RWPE2 (cell line): ENCODE data around the gene ETV6.
A peak's percentile ranks its signal among the peaks of the same experiment; 100 is the strongest.

Experiments
- ATAC-seq: fragments of 200-7000 bp; cut with Tn5 transposase; 3 replicates; pipeline ENCODE4 v1.9.1; 2021; ENCODE audit warnings: low read depth
- DNase-seq: peaks from one replicate; pipeline ENCODE4 v3.0.0-alpha.2; 2020; ENCODE audit warnings: low spot score
- H3K27ac ChIP-seq: fragments of 450-650 bp; 2 replicates; pipeline ENCODE4 v1.5.1; 2017; ENCODE audit warnings: mild to moderate bottlenecking; ENCODE audit not compliant: poor library complexity, severe bottlenecking
- H3K27me3 ChIP-seq: fragments of 250-450 bp; sonication (Bioruptor Pico); 2 replicates; pipeline ENCODE4 v1.5.1; 2021; ENCODE audit warnings: mild to moderate bottlenecking, moderate library complexity; ENCODE audit not compliant: insufficient read depth, poor library complexity, severe bottlenecking
- H3K36me3 ChIP-seq: fragments of 250-450 bp; sonication (Bioruptor Pico); 2 replicates; pipeline ENCODE4 v1.5.1; 2020; ENCODE audit warnings: low read depth, mild to moderate bottlenecking, moderate library complexity
- H3K4me1 ChIP-seq: fragments of 250-450 bp; sonication (Bioruptor Pico); 2 replicates; pipeline ENCODE4 v1.5.1; 2021; ENCODE audit warnings: mild to moderate bottlenecking, moderate library complexity; ENCODE audit not compliant: insufficient read depth, poor library complexity, severe bottlenecking
- H3K4me3 ChIP-seq: fragments of 250-450 bp; sonication (Bioruptor Pico); 2 replicates; pipeline ENCODE4 v1.5.1; 2021; ENCODE audit warnings: mild to moderate bottlenecking, moderate library complexity; ENCODE audit not compliant: severe bottlenecking
- H3K9me3 ChIP-seq: fragments of 250-450 bp; sonication (Bioruptor Pico); 2 replicates; pipeline ENCODE4 v1.5.1; 2021; ENCODE audit warnings: mild to moderate bottlenecking, moderate library complexity; ENCODE audit not compliant: severe bottlenecking
- TF ChIP-seq, protein P1 (sequence below): fragments of 450-650 bp; IDR thresholded peaks from one replicate; pipeline ENCODE4 v1.5.1; 2017; ENCODE audit warnings: mild to moderate bottlenecking, moderate library complexity; ENCODE audit not compliant: poor library complexity, severe bottlenecking

The ETV6 gene

DNA sequence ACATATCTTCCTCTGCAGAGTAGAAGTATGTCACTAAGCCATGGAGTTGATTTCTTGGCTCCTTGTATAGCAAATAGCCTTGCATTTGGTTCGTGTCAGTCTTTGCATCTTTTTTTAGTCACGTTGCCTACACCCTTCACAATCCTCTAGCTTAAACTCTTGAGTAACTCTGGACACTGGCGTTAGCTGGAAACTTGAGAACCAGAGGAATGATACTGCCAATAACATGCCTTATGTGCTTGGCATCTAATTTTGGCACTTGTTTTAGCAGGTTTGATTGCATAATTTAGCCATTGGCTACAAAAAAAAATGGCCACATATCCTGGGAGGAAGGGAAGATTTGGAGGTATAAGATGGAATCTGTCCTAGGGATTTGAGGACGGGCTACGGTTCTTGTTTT, 136.2 kb downstream of the ETV6 start:
- H3K4me3 ChIP-seq, result no peak overlapping the region
- peak; percentile 78 for ATAC-seq
- no peaks in the 10 kb centered on the region for H3K9me3 ChIP-seq
- H3K4me1 ChIP-seq, result peaks cover 6% of the 10 kb centered on the region
- no peaks in the 10 kb centered on the region for H3K27me3 ChIP-seq
- TF ChIP-seq, protein P1, sequence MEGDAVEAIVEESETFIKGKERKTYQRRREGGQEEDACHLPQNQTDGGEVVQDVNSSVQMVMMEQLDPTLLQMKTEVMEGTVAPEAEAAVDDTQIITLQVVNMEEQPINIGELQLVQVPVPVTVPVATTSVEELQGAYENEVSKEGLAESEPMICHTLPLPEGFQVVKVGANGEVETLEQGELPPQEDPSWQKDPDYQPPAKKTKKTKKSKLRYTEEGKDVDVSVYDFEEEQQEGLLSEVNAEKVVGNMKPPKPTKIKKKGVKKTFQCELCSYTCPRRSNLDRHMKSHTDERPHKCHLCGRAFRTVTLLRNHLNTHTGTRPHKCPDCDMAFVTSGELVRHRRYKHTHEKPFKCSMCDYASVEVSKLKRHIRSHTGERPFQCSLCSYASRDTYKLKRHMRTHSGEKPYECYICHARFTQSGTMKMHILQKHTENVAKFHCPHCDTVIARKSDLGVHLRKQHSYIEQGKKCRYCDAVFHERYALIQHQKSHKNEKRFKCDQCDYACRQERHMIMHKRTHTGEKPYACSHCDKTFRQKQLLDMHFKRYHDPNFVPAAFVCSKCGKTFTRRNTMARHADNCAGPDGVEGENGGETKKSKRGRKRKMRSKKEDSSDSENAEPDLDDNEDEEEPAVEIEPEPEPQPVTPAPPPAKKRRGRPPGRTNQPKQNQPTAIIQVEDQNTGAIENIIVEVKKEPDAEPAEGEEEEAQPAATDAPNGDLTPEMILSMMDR, result no peak
- H3K36me3 ChIP-seq, result no peaks in the 10 kb centered on the region
- no peak overlapping the region for H3K27ac ChIP-seq
- no peak for DNase-seq

GRCh38 chr12:11786638-11787365, 137.3 kb downstream of the ETV6 start:
- Histone ChIP-seq H3K27ac (no peak overlapping the region), H3K36me3 (no peaks in the 10 kb centered on the region), H3K27me3 (no peaks in the 10 kb centered on the region), H3K9me3 (no peaks in the 10 kb centered on the region), H3K4me3 (no peak overlapping the region), H3K4me1 (peaks cover 6% of the 10 kb centered on the region)
- DNase-seq (no peak), ATAC-seq (no peak)
- TF ChIP-seq, protein P1, result no peak

DNA sequence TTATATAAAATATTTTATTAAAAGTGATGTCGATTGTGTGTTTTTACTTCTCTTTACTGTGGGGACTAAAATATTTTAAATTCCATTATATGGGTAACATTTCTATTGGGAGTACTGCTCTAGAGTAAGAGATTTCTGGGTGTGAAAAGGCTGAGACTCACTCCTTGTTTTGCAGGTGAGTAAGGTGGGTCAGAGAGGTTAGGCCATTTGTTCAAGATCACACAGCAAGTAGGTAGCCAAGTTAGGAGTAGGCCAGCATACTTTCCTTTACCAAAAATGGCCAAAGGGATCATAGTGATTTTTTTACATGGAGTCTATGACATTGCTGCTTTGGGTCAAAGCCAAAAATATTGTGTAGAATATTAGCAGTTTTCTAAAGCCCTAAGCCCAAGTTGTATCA, 138.0 kb downstream of the ETV6 start:
- H3K4me3 ChIP-seq, result no peak overlapping the region
- H3K27ac ChIP-seq, result no peak overlapping the region
- H3K27me3 ChIP-seq, result no peaks in the 10 kb centered on the region
- H3K9me3 ChIP-seq, result no peaks in the 10 kb centered on the region
- DNase-seq (no peak), ATAC-seq (no peak)
- TF ChIP-seq, protein P1, result no peak
- no peaks in the 10 kb centered on the region for H3K36me3 ChIP-seq
- peaks cover 6% of the 10 kb centered on the region for H3K4me1 ChIP-seq

- Histone ChIP-seq H3K4me3 (no peak overlapping the region), H3K27me3 (no peaks in the 10 kb centered on the region), H3K27ac (no peak overlapping the region), H3K4me1 (peaks cover 6% of the 10 kb centered on the region), H3K9me3 (no peaks in the 10 kb centered on the region), H3K36me3 (no peaks in the 10 kb centered on the region)
- TF ChIP-seq, protein P1, result no peak
- DNase-seq (no peak), ATAC-seq (no peak)
Measured at GRCh38 chr12:11787933-11788849, 138.7 kb downstream of the ETV6 start.
